Ectodermal cell (in vitro differentiated cells): ENCODE results near the gene CCNB1. TPM values are rescaled to one million over a fixed set of nuclear protein-coding genes. Genes with fewer than 3 reads are reported as not detected.
"Not testable (repeated sequence)": the region's sequence is repeated elsewhere in the genome, so short reads cannot be mapped to it uniquely, and the experiment has no call there.

Experiments used
- H3K27ac ChIP-seq: 2 replicates; pipeline ENCODE4 v1.7.0; 2013; ENCODE audit warnings: mild to moderate bottlenecking, low read depth, low read length; ENCODE audit not compliant: insufficient read depth, poor library complexity, severe bottlenecking
- H3K27me3 ChIP-seq: 2 replicates; pipeline ENCODE4 v1.7.0; 2013; ENCODE audit warnings: mild to moderate bottlenecking, low read length; ENCODE audit not compliant: insufficient read depth, control insufficient read depth, poor library complexity, severe bottlenecking
- H3K36me3 ChIP-seq: one replicate; pipeline ENCODE4 v1.7.0; 2013; ENCODE audit warnings: low read length; ENCODE audit not compliant: control insufficient read depth, insufficient read depth
- H3K4me1 ChIP-seq: one replicate; pipeline ENCODE4 v1.7.0; 2013; ENCODE audit warnings: low read length; ENCODE audit not compliant: control insufficient read depth, insufficient read depth
- H3K4me3 ChIP-seq: 2 replicates; pipeline ENCODE4 v1.7.0; 2013; ENCODE audit warnings: low read depth, low read length, control low read depth; ENCODE audit not compliant: insufficient read depth
- H3K9me3 ChIP-seq: 2 replicates; pipeline ENCODE4 v1.7.0; 2013; ENCODE audit warnings: mild to moderate bottlenecking, low read length, moderate library complexity; ENCODE audit not compliant: control insufficient read depth
- WGBS, 2 experiments: methylation state at CpG; one replicate each; pipeline ENCODE4 v1.1.7; 2013; ENCODE audit warnings: missing lambda C conversion rate in 2 of 2; 5-methylcytosine and 5-hydroxymethylcytosine counted together
- polyA plus RNA-seq, 4 experiments: library from polyadenylated mRNA; stranded (reverse); fragments of 50-300 nt; gene quantifications; one replicate each; pipeline ENCODE4 v1.2.3, GENCODE V29; 2013

The CCNB1 gene
- 231 TPM for polyA plus RNA-seq (2013, experiment 1 of 4)
- polyA plus RNA-seq (2013, experiment 2 of 4): 192 TPM
- 233 TPM for polyA plus RNA-seq (2013, experiment 3 of 4)
- 220 TPM for polyA plus RNA-seq (2013, experiment 4 of 4)

GRCh38 chr5:69166686-69167492, at the start of gene CCNB1:
CCNB1 (plus strand) TSS chr5:69167150; CDS start chr5:69167263, 113 bp downstream.
- Histone ChIP-seq H3K4me3 (peak within 1 kb of the TSS; percentile 94), H3K27ac (peak within 1 kb of the TSS; percentile 76), H3K9me3 (no peaks in the 10 kb centered on the region), H3K27me3 (no peaks in the 10 kb centered on the region), H3K4me1 (peaks cover 9% of the 10 kb centered on the region), H3K36me3 (peaks cover 18% of the 10 kb centered on the region)
- 3% methylated on average over 50 of the region's 50 CpGs for WGBS, 2 experiments

DNA sequence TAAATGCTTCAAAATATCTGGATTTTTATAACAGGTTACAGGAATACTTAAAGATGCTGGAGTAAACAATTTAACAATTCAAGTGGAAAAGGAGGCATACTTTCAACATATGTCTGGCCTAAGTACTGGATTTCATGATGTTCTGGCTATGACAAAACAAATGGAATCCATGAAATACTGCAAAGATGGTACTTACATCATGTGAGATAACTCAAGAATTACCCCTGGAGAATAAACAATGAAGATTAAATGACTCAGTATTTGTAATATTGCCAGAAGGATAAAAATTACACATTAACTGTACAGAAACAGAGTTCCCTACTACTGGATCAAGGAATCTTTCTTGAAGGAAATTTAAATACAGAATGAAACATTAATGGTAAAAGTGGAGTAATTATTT, 37.5 kb upstream of the CCNB1 start:
- no peaks in the 10 kb centered on the region for H3K9me3 ChIP-seq
- H3K27ac ChIP-seq: no peak overlapping the region
- no peaks in the 10 kb centered on the region for H3K36me3 ChIP-seq
- no peak overlapping the region for H3K4me3 ChIP-seq
- no peaks in the 10 kb centered on the region for H3K4me1 ChIP-seq
- no peaks in the 10 kb centered on the region for H3K27me3 ChIP-seq

- no peaks in the 10 kb centered on the region for H3K9me3 ChIP-seq
- H3K4me3 ChIP-seq: no peak overlapping the region
- H3K36me3 ChIP-seq: no peaks in the 10 kb centered on the region
- no peaks in the 10 kb centered on the region for H3K27me3 ChIP-seq
- 86 to 94% methylated on average over 1 to 2 of the region's 2 CpGs for WGBS, 2 experiments
- no peak overlapping the region for H3K27ac ChIP-seq
- H3K4me1 ChIP-seq: no peaks in the 10 kb centered on the region
Observed at GRCh38 chr5:69130241-69130640, 36.7 kb upstream of the CCNB1 start.

GRCh38 chr5:69131304-69131703, 35.6 kb upstream of the CCNB1 start:
- no peaks in the 10 kb centered on the region for H3K4me1 ChIP-seq

DNA sequence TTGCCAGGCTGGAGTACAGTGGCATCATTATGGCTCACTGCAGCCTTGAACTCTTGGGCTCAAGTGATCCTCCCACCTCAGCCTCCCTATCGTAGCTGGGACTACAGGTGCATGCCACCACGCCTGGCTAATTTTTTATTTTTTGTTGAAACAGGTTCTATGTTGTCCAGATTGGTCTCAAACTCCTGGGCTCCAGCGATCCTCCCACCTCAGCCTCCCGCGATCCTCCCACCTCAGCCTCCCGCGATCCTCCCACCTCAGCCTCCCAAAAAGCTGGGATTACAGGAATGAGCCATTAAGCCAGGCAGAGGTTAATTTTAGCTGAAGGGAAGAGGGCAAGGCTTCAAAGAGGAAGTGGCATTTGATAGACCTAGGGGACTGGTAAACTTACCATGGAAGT, 32.8 kb upstream of the CCNB1 start:
- 80 to 84% methylated on average over 7 of the region's 7 CpGs for WGBS, 2 experiments
- H3K27ac ChIP-seq: no peak overlapping the region
- no peaks in the 10 kb centered on the region for H3K36me3 ChIP-seq
- no peaks in the 10 kb centered on the region for H3K27me3 ChIP-seq
- H3K4me3 ChIP-seq: no peak overlapping the region
- H3K9me3 ChIP-seq: no peaks in the 10 kb centered on the region
- H3K4me1 ChIP-seq: no peaks in the 10 kb centered on the region

More at GRCh38 chr5:69131304-69131703, 35.6 kb upstream of the CCNB1 start:
- Histone ChIP-seq H3K4me3 (no peak overlapping the region), H3K27ac (no peak overlapping the region), H3K27me3 (no peaks in the 10 kb centered on the region), H3K9me3 (no peaks in the 10 kb centered on the region), H3K36me3 (no peaks in the 10 kb centered on the region)

DNA sequence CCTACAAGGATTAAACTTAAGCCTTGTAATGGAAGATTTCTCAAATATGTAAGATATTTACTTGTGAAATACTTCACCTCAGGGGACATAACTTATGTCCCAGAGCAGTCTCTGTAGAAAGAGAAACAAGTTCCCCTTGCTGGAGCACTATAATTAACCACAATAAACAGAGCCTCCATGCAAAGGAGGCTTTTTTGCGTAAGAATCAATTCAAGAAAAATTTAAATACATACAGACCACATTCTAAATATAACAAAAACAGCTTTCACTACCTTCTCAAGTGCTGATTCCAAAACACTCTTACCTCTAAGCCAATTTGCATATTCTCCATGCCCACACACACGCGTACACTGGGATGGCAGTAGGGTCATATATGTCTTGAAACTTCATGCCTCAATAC, 30.7 kb upstream of the CCNB1 start:
- 90 to 98% methylated on average over 3 of the region's 3 CpGs for WGBS, 2 experiments
- Histone ChIP-seq H3K4me1 (no peaks in the 10 kb centered on the region), H3K36me3 (no peaks in the 10 kb centered on the region), H3K27me3 (no peaks in the 10 kb centered on the region), H3K9me3 (no peaks in the 10 kb centered on the region), H3K27ac (no peak overlapping the region), H3K4me3 (no peak overlapping the region)

DNA sequence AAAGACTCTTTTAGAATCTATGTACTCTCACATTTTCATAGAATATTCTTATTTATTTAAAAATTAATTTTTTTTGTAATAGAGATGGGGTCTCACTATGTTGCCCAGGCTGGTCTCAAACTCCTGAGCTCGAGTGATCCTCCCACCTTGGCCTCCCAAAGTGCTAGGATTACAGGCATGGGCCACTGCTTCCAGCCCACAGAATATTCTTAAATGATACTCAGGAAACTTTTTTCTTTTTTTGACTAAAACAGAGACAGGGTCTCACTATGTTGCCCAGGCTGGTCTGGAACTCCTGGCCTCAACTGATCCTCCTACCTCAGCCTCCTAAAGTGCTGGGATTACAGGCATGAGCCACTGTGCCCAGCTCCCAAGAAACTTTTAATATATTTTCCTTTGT, 29.7 kb upstream of the CCNB1 start:
- not testable (repeated sequence) for H3K27me3 ChIP-seq, H3K4me1 ChIP-seq, H3K9me3 ChIP-seq, H3K27ac ChIP-seq, H3K4me3 ChIP-seq, H3K36me3 ChIP-seq
- WGBS, 2 experiments: 90 to 96% methylated on average over 1 of the region's 1 CpG

DNA sequence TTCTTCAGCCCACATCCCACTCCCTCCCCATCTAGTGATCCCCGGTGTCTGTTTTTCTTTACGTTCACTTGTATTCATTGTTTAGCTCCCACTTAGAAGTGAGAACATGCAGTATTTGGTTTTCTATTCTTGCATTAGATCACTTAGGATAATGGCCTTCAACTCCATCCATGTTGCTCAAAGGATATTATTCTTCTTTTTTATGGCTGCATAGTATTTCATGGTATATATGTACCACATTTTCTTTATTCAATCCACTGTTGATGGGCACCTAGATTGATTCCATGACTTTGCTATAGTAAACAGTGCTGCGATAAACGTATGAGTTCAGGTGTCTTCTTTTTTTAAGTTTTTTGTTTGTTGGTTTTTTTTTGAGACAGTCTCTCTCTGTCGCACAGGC, 29.1 kb upstream of the CCNB1 start:
- Histone ChIP-seq H3K4me3 (no peak overlapping the region), H3K27ac (no peak overlapping the region), H3K27me3 (no peaks in the 10 kb centered on the region), H3K9me3 (no peaks in the 10 kb centered on the region), H3K4me1 (no peaks in the 10 kb centered on the region), H3K36me3 (no peaks in the 10 kb centered on the region)
- 97% methylated on average over 5 of the region's 5 CpGs for WGBS, 2 experiments

GRCh38 chr5:69138766-69139165, 28.2 kb upstream of the CCNB1 start:
- Histone ChIP-seq H3K27ac (no peak overlapping the region), H3K9me3 (no peaks in the 10 kb centered on the region), H3K36me3 (no peaks in the 10 kb centered on the region), H3K4me1 (no peaks in the 10 kb centered on the region), H3K4me3 (no peak overlapping the region), H3K27me3 (no peaks in the 10 kb centered on the region)
- WGBS, 2 experiments: 84 to 92% methylated on average over 1 of the region's 1 CpG

DNA sequence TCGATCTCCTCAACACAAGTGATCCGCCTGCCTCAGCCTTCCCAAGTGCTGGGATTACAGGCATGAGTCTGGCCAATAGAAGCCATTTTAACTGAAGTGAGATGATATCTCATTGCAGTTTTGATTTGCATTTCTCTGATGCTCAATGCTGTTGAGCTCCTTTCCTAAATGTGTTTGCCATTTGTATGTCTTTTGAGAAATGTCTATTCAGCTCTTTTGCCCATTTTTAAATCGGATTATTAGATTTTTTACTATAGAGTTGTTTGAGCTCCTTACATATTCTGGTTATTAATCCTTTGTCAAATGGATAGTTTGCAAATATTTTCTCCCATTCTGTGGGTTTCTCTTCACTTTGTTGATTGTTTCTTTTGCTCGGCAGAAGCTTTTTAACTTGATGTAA, 26.7 kb upstream of the CCNB1 start:
- 75 to 97% methylated on average over 3 to 4 of the region's 4 CpGs for WGBS, 2 experiments
- not testable (repeated sequence) for H3K27ac ChIP-seq, H3K36me3 ChIP-seq, H3K9me3 ChIP-seq, H3K4me3 ChIP-seq, H3K4me1 ChIP-seq, H3K27me3 ChIP-seq
